SU-DHL-6 (cell line): ENCODE measurements around the gene PRKAG3.

Source experiments
- H2AFZ ChIP-seq: fragments of 200-600 bp; sonication (generic); 2 replicates; pipeline ENCODE4 v1.6.1; 2014; ENCODE audit warnings: low read depth, mild to moderate bottlenecking, moderate library complexity, mixed read lengths, antibody characterized with exemption, low read length; ENCODE audit not compliant: severe bottlenecking
- H3F3A ChIP-seq: fragments of 200-600 bp; shearing (Covaris generic); 2 replicates; pipeline ENCODE4 v1.6.0; 2016; ENCODE audit warnings: antibody characterized with exemption, mild to moderate bottlenecking; ENCODE audit not compliant: insufficient read depth
- H3K27ac ChIP-seq: fragments of 200-600 bp; sonication (generic); 2 replicates; pipeline ENCODE4 v1.5.1; 2016; ENCODE audit warnings: low read depth, mild to moderate bottlenecking, low read length, moderate library complexity, mixed read lengths
- H3K27me3 ChIP-seq: fragments of 200-600 bp; sonication (generic), shearing (Covaris generic); 2 replicates; pipeline ENCODE4 v1.6.0; 2014; ENCODE audit warnings: mild to moderate bottlenecking, low read length
- H3K36me3 ChIP-seq: fragments of 200-600 bp; sonication (generic); 2 replicates; pipeline ENCODE4 v1.6.1; 2014; ENCODE audit warnings: mild to moderate bottlenecking, low read length, mixed read lengths
- H3K4me2 ChIP-seq: fragments of 300-600, 200-600 bp; shearing (Covaris generic), sonication (generic); 2 replicates; pipeline ENCODE4 v1.6.0; 2014; ENCODE audit warnings: low read length, low read depth, mild to moderate bottlenecking; ENCODE audit not compliant: poor library complexity, severe bottlenecking
- H3K4me3 ChIP-seq: fragments of 200-600 bp; sonication (generic); 2 replicates; pipeline ENCODE4 v1.5.1; 2014; ENCODE audit warnings: antibody characterized with exemption, low read length, mild to moderate bottlenecking, mixed read lengths; ENCODE audit not compliant: insufficient read depth, poor library complexity, severe bottlenecking
- H3K79me2 ChIP-seq: fragments of 200-600 bp; sonication (generic); 2 replicates; pipeline ENCODE4 v1.6.1; 2014; ENCODE audit warnings: mild to moderate bottlenecking, low read length, moderate library complexity; ENCODE audit not compliant: insufficient read depth
- H3K9ac ChIP-seq: fragments of 200-600 bp; sonication (generic); 2 replicates; pipeline ENCODE4 v1.7.0; 2014; ENCODE audit warnings: mild to moderate bottlenecking, low read length
- H3K9me2 ChIP-seq: fragments of 200-600 bp; sonication (generic); replicated peaks from 2 replicates; pipeline ENCODE4 v1.6.1; 2014; ENCODE audit warnings: low read length; ENCODE audit not compliant: insufficient read depth
- H3K9me3 ChIP-seq: fragments of 200-600 bp; sonication (generic); 2 replicates; pipeline ENCODE4 v1.6.1; 2014; ENCODE audit warnings: low read length, mixed read lengths; ENCODE audit not compliant: insufficient read depth
- H4K20me1 ChIP-seq: fragments of 200-600 bp; sonication (generic); 2 replicates; pipeline ENCODE4 v1.6.1; 2014; ENCODE audit warnings: low read depth, mild to moderate bottlenecking, antibody characterized with exemption, low read length, moderate library complexity, mixed read lengths
- CTCF ChIP-seq: fragments of 200-600 bp; sonication (generic); IDR thresholded peaks from one replicate; pipeline ENCODE4 v1.5.1; 2017; ENCODE audit warnings: antibody characterized with exemption, mild to moderate bottlenecking, low read length, moderate library complexity; ENCODE audit not compliant: insufficient read depth, poor library complexity, severe bottlenecking
- EZH2phosphoT487 ChIP-seq: fragments of 200-600 bp; sonication (generic), shearing (Covaris generic); conservative IDR thresholded peaks from 2 replicates; pipeline ENCODE4 v1.6.1; 2018; ENCODE audit warnings: mild to moderate bottlenecking, antibody characterized with exemption, low read length, moderate library complexity, mixed read lengths

The PRKAG3 gene

GRCh38 chr2:218783688-218784087 lies 47.9 kb downstream of the PRKAG3 start:
- Histone ChIP-seq H3K79me2 (no peaks in the 10 kb centered on the region), H2AFZ (no peak overlapping the region), H3F3A (no peaks in the 10 kb centered on the region), H3K9me3 (no peaks in the 10 kb centered on the region), H3K9me2 (no peaks in the 10 kb centered on the region), H3K36me3 (no peaks in the 10 kb centered on the region), H4K20me1 (no peaks in the 10 kb centered on the region), H3K9ac (no peak overlapping the region), H3K27me3 (no peaks in the 10 kb centered on the region), H3K4me2 (no peak overlapping the region), H3K4me3 (no peak overlapping the region), H3K27ac (no peak overlapping the region)
- TF ChIP-seq EZH2phosphoT487: no peak
- TF ChIP-seq CTCF: no peak

DNA sequence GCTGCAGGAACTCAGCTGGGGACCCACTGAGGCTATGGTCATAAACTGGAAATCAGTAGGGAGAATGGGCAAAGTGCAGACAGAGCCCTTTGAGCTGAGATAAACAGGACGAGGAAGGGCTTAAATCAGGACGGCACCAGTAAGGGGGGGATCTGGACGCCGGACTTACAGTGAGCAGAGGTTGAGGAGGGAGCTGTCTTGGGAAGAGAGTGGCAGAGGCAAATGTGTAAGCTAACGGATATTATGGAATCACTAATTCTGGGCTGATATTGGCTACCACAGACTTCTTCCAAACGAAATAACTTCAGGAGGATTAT lies 49.1 kb downstream of the PRKAG3 start:
- no peak overlapping the region for H3K9ac ChIP-seq
- no peaks in the 10 kb centered on the region for H3K79me2 ChIP-seq
- H3K4me2 ChIP-seq: no peak overlapping the region
- H4K20me1 ChIP-seq: no peaks in the 10 kb centered on the region
- no peaks in the 10 kb centered on the region for H3K27me3 ChIP-seq
- no peaks in the 10 kb centered on the region for H3K36me3 ChIP-seq
- H3F3A ChIP-seq: no peaks in the 10 kb centered on the region
- TF ChIP-seq CTCF (no peak), EZH2phosphoT487 (no peak)
- no peak overlapping the region for H3K4me3 ChIP-seq
- H3K9me3 ChIP-seq: no peaks in the 10 kb centered on the region; the same call in 1 of the 2 replicates
- no peaks in the 10 kb centered on the region for H3K9me2 ChIP-seq
- H3K27ac ChIP-seq: no peak overlapping the region
- no peak overlapping the region for H2AFZ ChIP-seq

- H3K79me2 ChIP-seq: no peaks in the 10 kb centered on the region
- H3K9me3 ChIP-seq: no peaks in the 10 kb centered on the region; the same call in 1 of the 2 replicates
- no peaks in the 10 kb centered on the region for H3F3A ChIP-seq
- no peak within 1 kb of the TSS for H3K4me2 ChIP-seq
- no peak within 1 kb of the TSS for H3K4me3 ChIP-seq
- H3K9me2 ChIP-seq: no peaks in the 10 kb centered on the region
- TF ChIP-seq CTCF: no peak
- no peak for TF ChIP-seq EZH2phosphoT487
- no peaks in the 10 kb centered on the region for H4K20me1 ChIP-seq
- H3K27ac ChIP-seq: no peak within 1 kb of the TSS
- H3K9ac ChIP-seq: no peak within 1 kb of the TSS
- no peaks in the 10 kb centered on the region for H3K36me3 ChIP-seq
- no peaks in the 10 kb centered on the region for H3K27me3 ChIP-seq
- no peak within 1 kb of the TSS for H2AFZ ChIP-seq
These were observed 49.7 kb downstream of the PRKAG3 start, which contains the start of gene CYP27A1 for GRCh38 chr2:218781691-218782527. CYP27A1 (plus strand) TSS chr2:218782147; CDS start chr2:218782183, 36 bp downstream.
